ENCODE data around the gene NAA60. TPM values are rescaled to one million over a fixed set of nuclear protein-coding genes. Genes with fewer than 3 reads are reported as not detected.

Gene NAA60
- polyA plus RNA-seq, 1 donor (not counting 4 experiments of a cell fraction or from before 2014, with no cell fraction given): 30.3 TPM

DNA sequence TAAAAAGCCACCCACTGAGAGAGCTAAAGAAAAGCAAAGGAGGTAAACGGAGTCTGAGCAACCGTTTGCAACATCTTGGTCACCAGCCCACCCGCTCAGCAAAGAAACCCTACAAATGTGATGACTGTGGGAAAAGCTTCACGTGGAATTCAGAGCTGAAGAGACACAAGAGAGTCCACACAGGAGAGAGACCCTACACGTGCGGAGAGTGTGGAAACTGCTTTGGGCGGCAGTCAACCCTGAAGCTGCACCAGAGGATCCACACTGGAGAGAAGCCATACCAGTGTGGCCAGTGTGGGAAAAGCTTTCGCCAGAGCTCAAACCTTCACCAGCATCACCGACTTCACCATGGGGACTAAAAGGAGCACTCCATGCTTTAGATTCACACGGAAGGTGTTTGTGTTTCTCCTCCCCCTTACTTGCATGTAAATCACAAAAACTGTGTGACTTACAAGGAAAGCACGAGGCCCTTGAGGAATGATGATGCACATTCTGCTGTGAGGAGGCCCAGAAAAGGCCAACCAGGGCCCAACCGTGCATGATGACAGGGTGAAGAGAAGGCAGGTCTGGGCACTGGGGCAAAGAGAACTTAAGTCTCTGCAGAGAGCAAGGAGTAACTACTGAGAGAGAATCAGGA lies 34.8 kb upstream of the NAA60 start:
- DNase-seq (ENCODE audit: low read depth, low spot score): no peak
- TF ChIP-seq, protein P1, sequence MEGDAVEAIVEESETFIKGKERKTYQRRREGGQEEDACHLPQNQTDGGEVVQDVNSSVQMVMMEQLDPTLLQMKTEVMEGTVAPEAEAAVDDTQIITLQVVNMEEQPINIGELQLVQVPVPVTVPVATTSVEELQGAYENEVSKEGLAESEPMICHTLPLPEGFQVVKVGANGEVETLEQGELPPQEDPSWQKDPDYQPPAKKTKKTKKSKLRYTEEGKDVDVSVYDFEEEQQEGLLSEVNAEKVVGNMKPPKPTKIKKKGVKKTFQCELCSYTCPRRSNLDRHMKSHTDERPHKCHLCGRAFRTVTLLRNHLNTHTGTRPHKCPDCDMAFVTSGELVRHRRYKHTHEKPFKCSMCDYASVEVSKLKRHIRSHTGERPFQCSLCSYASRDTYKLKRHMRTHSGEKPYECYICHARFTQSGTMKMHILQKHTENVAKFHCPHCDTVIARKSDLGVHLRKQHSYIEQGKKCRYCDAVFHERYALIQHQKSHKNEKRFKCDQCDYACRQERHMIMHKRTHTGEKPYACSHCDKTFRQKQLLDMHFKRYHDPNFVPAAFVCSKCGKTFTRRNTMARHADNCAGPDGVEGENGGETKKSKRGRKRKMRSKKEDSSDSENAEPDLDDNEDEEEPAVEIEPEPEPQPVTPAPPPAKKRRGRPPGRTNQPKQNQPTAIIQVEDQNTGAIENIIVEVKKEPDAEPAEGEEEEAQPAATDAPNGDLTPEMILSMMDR (optimal IDR thresholded peaks at IDR 0.05 in 1 of 3, IDR thresholded peaks at IDR 0.05 in 1 of 3, conservative IDR thresholded peaks at IDR 0.05 in 1 of 3; ENCODE audit: extremely low read depth in 1 of 3, insufficient read depth in 2 of 3, low read length in 3 of 3): no peak
- TF ChIP-seq EZH2 (IDR thresholded peaks at IDR 0.05; ENCODE audit: low read length): no peak
- H4K20me1 ChIP-seq (ENCODE audit: control insufficient read depth, extremely low read depth, insufficient read depth, low read length): no peaks in the 10 kb centered on the region
- H3K4me3 ChIP-seq (ENCODE audit: control insufficient read depth in 2 of 3, extremely low read depth in 1 of 3, insufficient read depth in 2 of 3, low read depth in 1 of 3, low read length in 3 of 3): no peak overlapping the region
- no peaks in the 10 kb centered on the region for H3K27me3 ChIP-seq (ENCODE audit: control insufficient read depth, extremely low read depth, insufficient read depth, low read length)
- H3K9me3 ChIP-seq (ENCODE audit: control insufficient read depth, low read depth, low read length): peaks cover 33% of the 10 kb centered on the region
- no peak overlapping the region for H2AFZ ChIP-seq (ENCODE audit: control insufficient read depth, low read length)
- H3K36me3 ChIP-seq (ENCODE audit: control insufficient read depth in 2 of 2, extremely low read depth in 1 of 2, insufficient read depth in 2 of 2, low read length in 2 of 2): peaks cover 9 to 20% of the 10 kb centered on the region in 2 experiments
- no peak overlapping the region for H3K27ac ChIP-seq (ENCODE audit: control insufficient read depth, insufficient read depth, low read length)
- dilution Hi-C loops (cut with MboI; ENCODE audit: extremely low pct_ligation_motif_present, low sequenced_read_pairs): no loop called here
- no peak overlapping the region for H3K9ac ChIP-seq (ENCODE audit: control insufficient read depth, extremely low read depth, insufficient read depth, low read length)
- no peaks in the 10 kb centered on the region for H3K4me1 ChIP-seq (ENCODE audit: control insufficient read depth, extremely low read depth, insufficient read depth, low read length)
- peaks cover 5% of the 10 kb centered on the region for H3K79me2 ChIP-seq (ENCODE audit: control insufficient read depth, insufficient read depth, low read length)
- H3K9me1 ChIP-seq (ENCODE audit: control insufficient read depth, extremely low read depth, insufficient read depth, low read length): no peaks in the 10 kb centered on the region
- FAIRE-seq: no peak
- H3K4me2 ChIP-seq (ENCODE audit: control insufficient read depth, extremely low read depth, insufficient read depth, low read depth, low read length): no peak overlapping the region

DNA sequence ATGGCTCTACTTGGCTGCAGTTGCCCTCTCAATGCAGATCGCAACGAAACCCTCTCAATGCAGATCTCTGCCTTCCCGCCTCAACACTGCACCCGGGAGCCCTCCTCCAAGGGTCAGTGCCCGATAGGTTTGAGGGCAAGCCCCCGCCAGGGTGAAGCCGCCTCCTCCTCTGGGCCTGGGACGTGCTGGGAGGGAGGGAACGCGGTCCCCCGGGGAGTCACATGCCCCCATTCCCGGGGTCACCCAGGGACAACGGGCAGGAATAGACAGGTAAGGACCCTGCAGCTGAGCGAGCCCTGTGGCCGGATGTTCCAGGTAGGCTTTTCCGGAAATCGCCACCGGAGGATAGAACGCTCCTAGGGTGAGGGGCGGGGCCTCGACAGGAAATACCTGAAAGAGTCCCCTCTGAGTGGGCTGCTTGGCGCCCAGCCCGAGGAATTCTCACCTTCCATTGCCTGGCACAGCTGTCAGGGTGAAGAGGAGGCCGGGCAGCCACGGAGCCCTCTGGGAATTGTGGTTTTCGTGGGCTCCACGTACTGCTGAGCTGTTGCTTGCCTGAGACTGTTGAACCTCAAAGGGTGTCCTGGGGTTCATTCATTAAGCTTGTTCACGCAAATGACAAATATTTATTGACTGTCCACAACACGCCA lies 29.6 kb upstream of the NAA60 start:
- H3K27me3 ChIP-seq (ENCODE audit: control insufficient read depth, extremely low read depth, insufficient read depth, low read length): no peaks in the 10 kb centered on the region
- dilution Hi-C loops (cut with MboI; ENCODE audit: extremely low pct_ligation_motif_present, low sequenced_read_pairs): no loop called here
- H3K27ac ChIP-seq (ENCODE audit: control insufficient read depth, insufficient read depth, low read length): no peak overlapping the region
- no peaks in the 10 kb centered on the region for H3K4me1 ChIP-seq (ENCODE audit: control insufficient read depth, extremely low read depth, insufficient read depth, low read length)
- no peak overlapping the region for H3K4me2 ChIP-seq (ENCODE audit: control insufficient read depth, extremely low read depth, insufficient read depth, low read depth, low read length)
- TF ChIP-seq, protein P1 (optimal IDR thresholded peaks at IDR 0.05 in 1 of 3, IDR thresholded peaks at IDR 0.05 in 1 of 3, conservative IDR thresholded peaks at IDR 0.05 in 1 of 3; ENCODE audit: extremely low read depth in 1 of 3, insufficient read depth in 2 of 3, low read length in 3 of 3): no peak
- TF ChIP-seq EZH2 (IDR thresholded peaks at IDR 0.05; ENCODE audit: low read length): no peak
- DNase-seq (ENCODE audit: low read depth, low spot score): no peak
- H3K79me2 ChIP-seq (ENCODE audit: control insufficient read depth, insufficient read depth, low read length): no peaks in the 10 kb centered on the region
- H3K4me3 ChIP-seq (ENCODE audit: control insufficient read depth in 2 of 3, extremely low read depth in 1 of 3, insufficient read depth in 2 of 3, low read depth in 1 of 3, low read length in 3 of 3): no peak overlapping the region
- H2AFZ ChIP-seq (ENCODE audit: control insufficient read depth, low read length): no peak overlapping the region
- no peak overlapping the region for H3K9ac ChIP-seq (ENCODE audit: control insufficient read depth, extremely low read depth, insufficient read depth, low read length)
- peaks cover 10% of the 10 kb centered on the region for H3K9me3 ChIP-seq (ENCODE audit: control insufficient read depth, low read depth, low read length)
- H4K20me1 ChIP-seq (ENCODE audit: control insufficient read depth, extremely low read depth, insufficient read depth, low read length): no peaks in the 10 kb centered on the region
- no peaks in the 10 kb centered on the region for H3K9me1 ChIP-seq (ENCODE audit: control insufficient read depth, extremely low read depth, insufficient read depth, low read length)
- no peak for FAIRE-seq
- H3K36me3 ChIP-seq (ENCODE audit: control insufficient read depth in 2 of 2, extremely low read depth in 1 of 2, insufficient read depth in 2 of 2, low read length in 2 of 2): peaks cover 0 to 3% of the 10 kb centered on the region in 2 experiments
